Calu3 (cell line): ENCODE measurements around the gene B4GALT1. TPM values are rescaled to one million over a fixed set of nuclear protein-coding genes. Genes with fewer than 3 reads are reported as not detected.

Source experiments
- BruUV-seq: library from RNA; stranded (reverse); fragments of 400-500 nt; replicated peaks from 2 replicates; lab custom pipeline; 2021; lab: Mats Ljungman, UMichigan
- CTCF ChIA-PET: fragments of 300-600 bp; sonication (Branson Sonifier 250); formaldehyde crosslinking; loops from one replicate; lab custom pipeline; 2022; ENCODE audit warnings: antibody characterized with exemption; lab: Charles Lee
- DNase-seq: peaks from one replicate; pipeline ENCODE4 v3.0.0; 2022
- H3K27ac Mint-ChIP-seq: one replicate; pipeline ENCODE4 v1.8.0; 2022; ENCODE audit warnings: mixed read lengths; ENCODE audit not compliant: unreplicated experiment
- H3K27me3 Mint-ChIP-seq: one replicate; pipeline ENCODE4 v1.8.0; 2022; ENCODE audit warnings: mixed read lengths; ENCODE audit not compliant: unreplicated experiment
- H3K36me3 Mint-ChIP-seq: one replicate; pipeline ENCODE4 v1.8.0; 2022; ENCODE audit warnings: mild to moderate bottlenecking, moderate library complexity, mixed read lengths; ENCODE audit not compliant: insufficient read depth, unreplicated experiment
- H3K4me1 Mint-ChIP-seq: one replicate; pipeline ENCODE4 v1.8.0; 2022; ENCODE audit warnings: mild to moderate bottlenecking, low read depth, mixed read lengths; ENCODE audit not compliant: unreplicated experiment
- H3K4me3 Mint-ChIP-seq: one replicate; pipeline ENCODE4 v1.8.0; 2022; ENCODE audit warnings: mild to moderate bottlenecking, low read depth, moderate library complexity, mixed read lengths; ENCODE audit not compliant: unreplicated experiment
- H3K9me3 Mint-ChIP-seq: one replicate; pipeline ENCODE4 v1.8.0; 2022; ENCODE audit warnings: low read depth, mixed read lengths; ENCODE audit not compliant: unreplicated experiment
- CTCF ChIP-seq: fragments of 200-600 bp; IDR thresholded peaks from one replicate; pipeline ENCODE4 v1.8.0; 2022; ENCODE audit warnings: antibody characterized with exemption; ENCODE audit not compliant: unreplicated experiment
- intact Hi-C: fragments of 100-400 bp; cut with micrococcal nuclease; formaldehyde crosslinking; loops from one replicate; pipeline ENCODE4 v1.10.0; 2022; ENCODE audit not compliant: unreplicated experiment
- total RNA-seq: library from RNA; stranded (reverse); gene quantifications from 2 replicates; pipeline ENCODE4 v1.2.3, GENCODE V29; 2022

The B4GALT1 gene
- total RNA-seq, 1 experiment from 2014 or later, result 71.1 TPM

GRCh38 chr9:33117306-33117705 is 49.8 kb downstream of the B4GALT1 start:
- H3K36me3 Mint-ChIP-seq, result peaks cover 6% of the 10 kb centered on the region
- no peak for DNase-seq
- no peaks in the 10 kb centered on the region for H3K4me1 Mint-ChIP-seq
- H3K9me3 Mint-ChIP-seq, result no peaks in the 10 kb centered on the region
- no peak for TF ChIP-seq CTCF
- H3K27me3 Mint-ChIP-seq, result no peaks in the 10 kb centered on the region
- CTCF ChIA-PET, result no interaction called here
- no peak overlapping the region for H3K27ac Mint-ChIP-seq
- intact Hi-C loops, result no loop called here
- no TSS peak for BruUV-seq
- H3K4me3 Mint-ChIP-seq, result no peak overlapping the region

GRCh38 chr9:33116860-33117259 is 50.3 kb downstream of the B4GALT1 start:
- CTCF ChIA-PET, result no interaction called here

GRCh38 chr9:33114746-33115145 is 52.4 kb downstream of the B4GALT1 start:
- no peak for TF ChIP-seq CTCF
- intact Hi-C loops, result no loop called here
- Mint-ChIP-seq H3K4me3 (no peak overlapping the region), H3K36me3 (peaks cover 8% of the 10 kb centered on the region), H3K9me3 (no peaks in the 10 kb centered on the region), H3K27me3 (no peaks in the 10 kb centered on the region), H3K27ac (no peak overlapping the region), H3K4me1 (no peaks in the 10 kb centered on the region)
- no TSS peak for BruUV-seq
- CTCF ChIA-PET, result no interaction called here
- no peak for DNase-seq

More at GRCh38 chr9:33116860-33117259, 50.3 kb downstream of the B4GALT1 start:
- no peak overlapping the region for H3K4me3 Mint-ChIP-seq
- TF ChIP-seq CTCF, result no peak
- H3K4me1 Mint-ChIP-seq, result no peaks in the 10 kb centered on the region
- no peak for DNase-seq
- H3K27ac Mint-ChIP-seq, result no peak overlapping the region
- no peaks in the 10 kb centered on the region for H3K27me3 Mint-ChIP-seq
- intact Hi-C loops, result no loop called here
- no peaks in the 10 kb centered on the region for H3K9me3 Mint-ChIP-seq
- peaks cover 6% of the 10 kb centered on the region for H3K36me3 Mint-ChIP-seq
- no TSS peak for BruUV-seq

- TF ChIP-seq CTCF, result no peak
- CTCF ChIA-PET, result no interaction called here
- BruUV-seq, result no TSS peak
- intact Hi-C loops, result no loop called here
- Mint-ChIP-seq H3K9me3 (no peaks in the 10 kb centered on the region), H3K27me3 (no peaks in the 10 kb centered on the region), H3K4me3 (no peak overlapping the region), H3K36me3 (peaks cover 8% of the 10 kb centered on the region), H3K4me1 (no peaks in the 10 kb centered on the region), H3K27ac (no peak overlapping the region)
- DNase-seq, result no peak
Measured at GRCh38 chr9:33113799-33114547, 53.2 kb downstream of the B4GALT1 start.
